Measurements from ENCODE around the gene FAM83C.

The FAM83C gene
- total RNA-seq = 0 to 0.10 (median 0) reads per million in 9 experiments

- ATAC-seq (replicated peaks) = no peak
- Mint-ChIP-seq H3K4me1 (ENCODE audit: low read depth in 2 of 2) (peaks cover 0 to 4% of the 10 kb centered on the region in 2 donors), H3K27me3 (peaks cover 34 to 52% of the 10 kb centered on the region in 2 donors), H3K9me3 (no peaks in the 10 kb centered on the region), H3K4me3 (no peak within 1 kb of the TSS), H3K27ac (no peak within 1 kb of the TSS), H3K36me3 (ENCODE audit: insufficient read depth) (peaks cover 7% of the 10 kb centered on the region)
- DNase-seq = no peak
Measured at GRCh38 chr20:35291654-35292503, at the start of gene FAM83C. FAM83C (minus strand) TSS chr20:35292425; CDS start chr20:35292304, 121 bp downstream.

- no peak overlapping the region for H3K4me3 Mint-ChIP-seq
- peaks cover 0 to 3% of the 10 kb centered on the region in 2 donors for H3K4me1 Mint-ChIP-seq (ENCODE audit: low read depth in 2 of 2)
- peak overlapping the region in 1 of 2 donors; percentile 30 for H3K27ac Mint-ChIP-seq
- H3K9me3 Mint-ChIP-seq = no peaks in the 10 kb centered on the region
- DNase-seq (no peak), ATAC-seq (replicated peaks) (no peak)
- peaks cover 13% of the 10 kb centered on the region for H3K36me3 Mint-ChIP-seq (ENCODE audit: insufficient read depth)
- no peaks in the 10 kb centered on the region for H3K27me3 Mint-ChIP-seq
Measured at GRCh38 chr20:35341366-35342028, 49.3 kb upstream of the FAM83C start.

- no peak for DNase-seq
- H3K36me3 Mint-ChIP-seq (ENCODE audit: insufficient read depth) = peaks cover 5% of the 10 kb centered on the region
- no peak for ATAC-seq (replicated peaks)
- no peak overlapping the region for H3K4me3 Mint-ChIP-seq
- H3K4me1 Mint-ChIP-seq (ENCODE audit: low read depth in 2 of 2) = peaks cover 0 to 3% of the 10 kb centered on the region in 2 donors
- H3K9me3 Mint-ChIP-seq = no peaks in the 10 kb centered on the region
- peak overlapping the region in 1 of 2 donors; percentile 36 for H3K27ac Mint-ChIP-seq
- no peaks in the 10 kb centered on the region for H3K27me3 Mint-ChIP-seq
Measured at GRCh38 chr20:35340436-35340835, 48.2 kb upstream of the FAM83C start.

- Mint-ChIP-seq H3K9me3 (no peaks in the 10 kb centered on the region), H3K27me3 (no peaks in the 10 kb centered on the region), H3K4me1 (ENCODE audit: low read depth in 2 of 2) (peaks cover 0 to 3% of the 10 kb centered on the region in 2 donors), H3K27ac (no peak overlapping the region), H3K36me3 (ENCODE audit: insufficient read depth) (no peaks in the 10 kb centered on the region), H3K4me3 (no peak overlapping the region)
- DNase-seq = no peak
- no peak for ATAC-seq (replicated peaks)
Measured at GRCh38 chr20:35339636-35340035, 47.4 kb upstream of the FAM83C start.

GRCh38 chr20:35339007-35339406, 46.8 kb upstream of the FAM83C start:
- no peak overlapping the region for H3K27ac Mint-ChIP-seq
- H3K9me3 Mint-ChIP-seq = no peaks in the 10 kb centered on the region
- no peak overlapping the region for H3K4me3 Mint-ChIP-seq
- ATAC-seq (replicated peaks) (no peak), DNase-seq (no peak)
- H3K4me1 Mint-ChIP-seq (ENCODE audit: low read depth in 2 of 2) = peaks cover 0 to 3% of the 10 kb centered on the region in 2 donors
- H3K27me3 Mint-ChIP-seq = no peaks in the 10 kb centered on the region
- no peaks in the 10 kb centered on the region for H3K36me3 Mint-ChIP-seq (ENCODE audit: insufficient read depth)

- Mint-ChIP-seq H3K27ac (peak overlapping the region in 1 of 2 donors; percentile 57), H3K4me3 (no peak overlapping the region), H3K36me3 (ENCODE audit: insufficient read depth) (no peaks in the 10 kb centered on the region), H3K9me3 (no peaks in the 10 kb centered on the region), H3K4me1 (ENCODE audit: low read depth in 2 of 2) (peaks cover 0 to 3% of the 10 kb centered on the region in 2 donors), H3K27me3 (no peaks in the 10 kb centered on the region)
- ATAC-seq (replicated peaks) (no peak), DNase-seq (no peak)
Measured at GRCh38 chr20:35334311-35335101, 42.3 kb upstream of the FAM83C start.

GRCh38 chr20:35333606-35334005, 41.4 kb upstream of the FAM83C start:
- DNase-seq = no peak
- ATAC-seq (replicated peaks) = no peak
- H3K27me3 Mint-ChIP-seq = no peaks in the 10 kb centered on the region
- no peak overlapping the region for H3K4me3 Mint-ChIP-seq
- no peaks in the 10 kb centered on the region for H3K36me3 Mint-ChIP-seq (ENCODE audit: insufficient read depth)
- no peaks in the 10 kb centered on the region for H3K9me3 Mint-ChIP-seq
- peaks cover 0 to 3% of the 10 kb centered on the region in 2 donors for H3K4me1 Mint-ChIP-seq (ENCODE audit: low read depth in 2 of 2)
- peak overlapping the region in 1 of 2 donors; percentile 57 for H3K27ac Mint-ChIP-seq

- Mint-ChIP-seq H3K36me3 (ENCODE audit: insufficient read depth) (no peaks in the 10 kb centered on the region), H3K4me3 (no peak overlapping the region), H3K4me1 (ENCODE audit: low read depth in 2 of 2) (peaks cover 0 to under 1% of the 10 kb centered on the region in 2 donors), H3K9me3 (no peaks in the 10 kb centered on the region), H3K27ac (no peak overlapping the region), H3K27me3 (no peaks in the 10 kb centered on the region)
- ATAC-seq (replicated peaks) (no peak), DNase-seq (no peak)
Measured at GRCh38 chr20:35332540-35333200, 40.4 kb upstream of the FAM83C start.

- Mint-ChIP-seq H3K4me1 (ENCODE audit: low read depth in 2 of 2) (peaks cover 0 to 8% of the 10 kb centered on the region in 2 donors), H3K4me3 (no peak overlapping the region), H3K27me3 (no peaks in the 10 kb centered on the region), H3K36me3 (ENCODE audit: insufficient read depth) (peaks cover 2% of the 10 kb centered on the region), H3K27ac (no peak overlapping the region), H3K9me3 (no peaks in the 10 kb centered on the region)
- no peak for ATAC-seq (replicated peaks)
- peak in 1 of 3 experiments; percentile 10 for DNase-seq
Measured at GRCh38 chr20:35329435-35330139, 37.4 kb upstream of the FAM83C start.

GRCh38 chr20:35328689-35329088, 36.5 kb upstream of the FAM83C start:
- Mint-ChIP-seq H3K9me3 (no peaks in the 10 kb centered on the region), H3K36me3 (ENCODE audit: insufficient read depth) (peaks cover 8% of the 10 kb centered on the region), H3K4me3 (no peak overlapping the region), H3K27ac (no peak overlapping the region), H3K27me3 (no peaks in the 10 kb centered on the region), H3K4me1 (ENCODE audit: low read depth in 2 of 2) (peaks cover 0 to 8% of the 10 kb centered on the region in 2 donors)
- DNase-seq (no peak), ATAC-seq (replicated peaks) (no peak)

- H3K36me3 Mint-ChIP-seq (ENCODE audit: insufficient read depth) = peaks cover 8% of the 10 kb centered on the region
- ATAC-seq (replicated peaks) = no peak
- no peak overlapping the region for H3K27ac Mint-ChIP-seq
- H3K4me1 Mint-ChIP-seq (ENCODE audit: low read depth in 2 of 2) = peaks cover 0 to 8% of the 10 kb centered on the region in 2 donors
- H3K27me3 Mint-ChIP-seq = no peaks in the 10 kb centered on the region
- no peak for DNase-seq
- H3K4me3 Mint-ChIP-seq = no peak overlapping the region
- H3K9me3 Mint-ChIP-seq = no peaks in the 10 kb centered on the region
Measured at GRCh38 chr20:35328095-35328685, 36.0 kb upstream of the FAM83C start.

Data from effector memory CD8-positive, alpha-beta T cell (primary cell).